GM21515 (cell line): ENCODE data around the gene STAB1.

Experiments
- ATAC-seq: cut with Tn5 transposase; IDR thresholded peaks from one replicate; pipeline ENCODE4 v1.9.1; 2021; ENCODE audit not compliant: unreplicated experiment

STAB1 gene

DNA sequence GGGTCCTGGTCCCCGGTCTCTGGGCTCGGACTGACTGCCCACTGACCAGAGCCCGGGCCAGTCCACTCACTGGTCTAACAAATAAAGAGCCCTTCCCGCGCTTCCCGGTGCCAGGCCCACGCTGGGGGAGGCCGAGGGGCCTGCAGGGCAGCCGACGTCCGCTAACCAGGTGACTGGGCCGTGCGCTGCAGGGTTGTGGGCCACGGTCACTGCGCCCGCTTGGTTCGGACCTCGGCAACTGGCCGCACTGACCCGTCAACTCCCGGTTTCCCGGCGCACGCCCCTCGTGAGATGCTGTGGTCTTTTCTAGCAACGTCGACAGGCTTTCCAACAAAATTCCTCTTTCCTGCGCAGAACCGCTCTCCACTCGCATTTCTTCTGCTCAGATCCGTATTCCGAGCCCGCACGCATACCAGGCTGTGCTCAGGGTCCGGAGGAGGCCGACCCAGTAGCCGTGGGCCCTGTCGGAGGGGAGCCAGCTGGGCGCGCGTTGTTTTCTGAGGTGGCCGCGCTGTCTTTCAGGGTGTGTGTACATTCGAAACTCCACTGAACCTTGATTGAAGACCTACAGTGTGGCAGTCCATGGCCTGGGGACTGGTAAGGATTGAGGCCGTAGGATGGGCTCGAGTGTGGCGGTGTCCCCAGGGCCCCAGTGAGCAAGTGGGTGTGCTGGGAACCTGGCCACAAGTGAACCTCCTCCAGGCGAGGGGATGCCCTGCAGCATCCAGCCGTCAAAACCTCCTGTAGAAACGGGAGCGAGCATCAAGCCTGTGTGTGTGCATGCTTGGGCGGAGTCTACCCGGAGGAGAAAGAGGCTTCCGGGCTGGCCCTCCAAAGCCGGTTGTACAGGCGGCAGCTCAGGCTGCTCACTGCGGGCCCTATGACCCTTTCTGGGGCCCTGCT lies 39.4 kb downstream of the STAB1 start:
- no peak for ATAC-seq

DNA sequence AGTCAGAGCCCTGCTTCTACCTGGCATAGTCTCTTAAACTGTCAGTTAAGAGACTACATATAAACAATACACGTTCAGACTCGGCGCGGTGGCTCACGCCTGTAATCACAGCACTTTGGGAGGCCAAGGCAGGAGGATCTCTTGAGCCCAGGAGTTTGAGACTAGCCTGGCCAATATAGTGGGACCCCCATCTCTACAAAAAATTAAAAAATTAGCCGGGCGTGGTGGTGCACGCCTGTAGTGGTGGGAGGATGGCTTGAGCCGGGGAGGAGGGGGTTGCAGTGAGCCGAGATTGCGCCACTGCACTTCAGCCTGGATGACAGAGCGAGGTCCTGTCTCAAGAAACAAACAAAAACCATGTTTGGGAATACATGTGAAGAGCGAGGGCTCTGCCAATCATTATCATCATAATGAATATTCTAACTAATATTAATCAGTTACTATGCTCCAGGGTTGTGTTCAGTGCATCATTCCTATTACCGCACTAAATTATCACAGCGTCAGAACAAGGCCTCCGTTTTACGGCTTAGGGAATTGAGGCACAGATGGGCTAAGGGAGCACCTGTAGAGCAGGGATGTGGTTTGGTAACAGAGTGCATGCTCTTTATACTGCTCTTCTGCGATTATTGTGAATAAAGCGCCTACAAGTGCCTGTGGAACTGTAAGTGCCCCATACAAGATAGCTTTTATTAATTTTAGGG lies 40.4 kb downstream of the STAB1 start:
- ATAC-seq, result no peak

DNA sequence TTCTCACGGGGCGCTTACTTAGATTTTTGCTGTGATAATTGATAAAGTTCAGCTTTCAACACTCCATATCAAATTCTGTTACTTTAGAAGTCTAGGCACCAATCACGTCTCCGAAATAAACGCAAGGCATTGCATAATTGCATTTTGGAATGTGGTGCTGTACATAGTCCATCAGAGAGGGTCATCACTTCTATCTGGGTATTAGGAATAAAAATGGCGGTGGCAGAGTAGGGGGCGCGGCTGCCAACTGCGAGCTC lies 40.9 kb downstream of the STAB1 start:
- ATAC-seq, result no peak

DNA sequence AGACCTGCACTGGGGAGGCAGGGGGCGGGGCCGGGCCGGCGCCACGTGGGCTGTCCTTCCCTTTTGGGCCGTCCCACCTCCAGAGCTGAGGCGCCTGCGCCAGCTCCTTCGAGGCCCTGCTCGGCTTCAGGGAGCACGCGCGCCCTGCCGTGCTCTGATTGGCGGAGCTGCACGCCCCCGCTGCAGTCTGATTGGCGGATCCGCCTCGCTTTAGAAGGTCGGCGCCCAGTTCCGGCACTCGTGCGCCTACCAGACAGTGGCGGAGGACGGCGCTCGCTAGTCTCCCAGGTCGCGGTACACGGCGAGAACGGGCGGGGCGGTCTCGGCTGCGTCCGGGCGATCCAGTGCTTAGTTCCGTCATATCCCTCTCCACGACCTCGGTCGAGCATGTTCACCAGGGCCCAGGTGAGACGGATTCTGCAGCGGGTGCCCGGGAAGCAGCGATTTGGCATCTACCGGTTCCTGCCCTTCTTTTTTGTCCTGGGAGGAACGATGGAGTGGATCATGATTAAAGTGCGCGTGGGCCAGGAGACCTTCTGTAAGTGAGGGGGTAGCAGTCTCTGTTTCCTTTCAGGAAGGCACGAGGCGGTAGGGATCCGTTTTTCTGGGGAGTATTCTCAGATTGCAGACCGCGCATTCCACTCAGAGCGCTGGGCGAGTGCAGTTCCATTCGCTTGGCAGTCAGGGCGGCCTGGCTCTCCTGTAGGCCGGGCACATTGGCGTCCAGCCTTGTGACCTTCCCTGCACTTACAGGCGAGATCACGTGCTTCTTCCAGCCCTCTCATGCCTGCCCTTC lies 41.4 kb downstream of the STAB1 start, which contains the start of gene UQCC5:
TSS of gene UQCC5 (plus strand) at position 237 of the 796 bp plus-strand sequence. CDS start at position 388, 151 bp downstream.
- peak; percentile 86 for ATAC-seq

DNA sequence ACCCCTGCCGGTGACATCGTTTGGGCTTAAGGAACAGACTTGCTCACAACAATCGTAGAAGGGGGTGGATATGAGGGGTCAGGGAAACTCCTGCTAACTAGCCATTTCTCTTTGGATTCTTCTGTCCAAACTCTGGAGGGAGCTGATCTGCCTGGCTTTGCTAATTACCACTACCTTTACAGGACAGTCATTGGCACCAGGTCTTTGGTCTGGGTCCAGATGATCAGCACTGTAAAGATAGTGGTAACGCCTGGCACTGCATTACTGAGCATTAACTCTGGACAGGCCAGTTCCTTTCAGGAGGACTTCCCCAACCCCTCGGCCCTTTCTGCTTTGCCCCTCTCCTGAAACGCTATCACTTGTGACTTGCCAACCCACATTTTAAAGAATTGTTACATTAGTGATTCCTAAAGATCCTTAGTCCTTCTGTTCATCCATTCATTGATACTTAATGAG lies 42.1 kb downstream of the STAB1 start:
- ATAC-seq, result no peak

DNA sequence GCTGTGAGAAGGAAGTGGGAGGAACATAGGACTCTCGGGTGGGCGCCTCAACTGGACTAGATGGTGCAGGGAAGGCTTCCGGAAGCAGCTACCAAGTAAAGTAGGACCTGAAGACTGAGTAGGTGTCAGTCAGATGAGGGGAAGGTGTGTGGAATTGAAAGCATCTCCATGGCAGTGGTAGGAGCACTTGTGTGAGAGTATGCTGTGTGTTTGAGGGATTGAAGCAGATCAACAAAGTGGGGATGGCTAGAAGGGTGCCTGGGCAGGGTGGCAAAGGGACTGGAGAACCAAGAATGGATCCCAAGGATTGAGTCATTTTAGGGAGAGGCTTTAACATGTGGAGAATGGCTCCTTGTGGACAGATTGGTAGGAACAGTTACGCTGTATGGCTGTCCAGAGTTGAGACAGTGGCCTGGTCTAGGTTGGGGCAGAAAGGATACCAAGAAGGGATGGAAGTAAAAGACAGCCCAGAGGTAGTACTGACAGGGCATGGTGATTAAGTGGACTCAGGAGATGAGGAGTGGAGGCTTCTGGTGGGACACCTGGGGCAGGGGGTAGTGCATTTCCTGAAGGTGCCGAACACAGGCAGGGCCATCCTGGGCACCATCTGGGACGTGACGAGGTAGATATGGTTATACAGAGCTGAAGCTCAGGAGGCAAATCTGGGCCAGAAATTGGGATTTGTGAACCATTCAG lies 42.7 kb downstream of the STAB1 start:
- ATAC-seq, result no peak

DNA sequence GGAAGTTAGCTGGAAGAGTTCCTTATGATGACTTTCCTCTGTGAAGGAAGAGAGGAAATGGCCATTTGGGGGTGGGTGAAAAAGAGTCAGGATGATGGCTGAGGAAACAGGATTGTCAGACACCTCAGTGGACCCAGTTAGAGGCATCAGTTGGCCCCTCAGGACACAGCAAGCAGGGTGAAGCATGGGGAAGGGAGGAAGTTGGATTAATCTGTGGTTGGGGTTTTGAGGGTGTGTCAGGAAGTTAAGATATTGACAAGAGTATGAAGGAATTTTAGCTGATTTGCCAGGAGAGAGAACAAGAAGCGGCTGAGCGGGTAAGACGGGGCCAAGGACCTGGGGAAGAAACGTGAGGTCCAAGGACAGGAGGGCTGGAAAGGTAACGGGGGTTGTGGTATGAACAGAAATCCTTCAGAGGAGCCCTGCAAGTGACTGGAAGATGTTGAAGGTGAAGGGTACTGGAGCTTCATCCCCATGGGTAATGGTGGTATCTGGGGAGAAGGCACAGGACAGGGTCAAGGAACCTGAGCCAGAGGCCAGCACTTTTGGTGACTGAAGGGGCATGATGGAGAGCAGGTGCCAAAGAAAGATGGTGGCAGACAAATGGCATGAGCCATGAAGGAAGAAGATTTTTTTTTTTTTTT lies 44.0 kb downstream of the STAB1 start:
- ATAC-seq, result no peak

DNA sequence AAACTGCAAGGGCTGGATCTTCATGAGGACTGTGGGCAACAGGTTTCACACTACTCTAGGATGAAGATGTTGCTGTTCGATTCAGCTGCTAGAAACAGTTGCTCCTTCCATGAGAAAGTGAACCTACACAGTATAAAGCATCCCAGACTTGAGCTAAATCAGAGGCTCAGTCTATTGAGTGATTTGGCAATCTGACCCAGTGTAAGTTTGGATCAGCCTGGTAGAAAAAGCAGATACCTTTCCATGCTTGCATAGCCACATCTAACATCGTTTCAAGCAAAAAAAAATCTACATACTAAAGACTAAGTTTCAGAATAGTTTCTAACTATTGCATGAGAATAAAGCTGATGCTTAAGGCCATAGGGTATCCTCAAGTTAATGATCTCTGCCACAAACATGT lies 45.9 kb downstream of the STAB1 start:
- ATAC-seq, result no peak

DNA sequence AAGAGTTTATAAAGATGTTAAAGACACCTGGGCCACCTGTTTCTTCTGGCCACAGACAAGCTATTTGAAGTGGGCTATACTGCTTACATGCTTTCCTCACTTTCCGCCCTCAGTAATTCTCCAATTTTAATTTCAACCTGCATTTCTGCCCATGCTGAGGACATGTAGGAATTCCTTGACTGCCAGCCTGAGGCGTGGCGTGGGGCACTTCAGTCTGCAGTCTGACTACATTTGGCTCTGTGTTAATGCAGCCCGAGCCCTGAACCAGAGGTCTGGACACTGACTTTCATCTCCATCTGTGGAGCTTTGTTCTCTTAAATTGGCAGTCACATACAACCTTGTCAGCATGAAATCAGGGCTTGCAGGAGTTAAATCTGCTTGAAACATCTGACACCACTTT lies 49.8 kb downstream of the STAB1 start:
- ATAC-seq, result no peak

DNA sequence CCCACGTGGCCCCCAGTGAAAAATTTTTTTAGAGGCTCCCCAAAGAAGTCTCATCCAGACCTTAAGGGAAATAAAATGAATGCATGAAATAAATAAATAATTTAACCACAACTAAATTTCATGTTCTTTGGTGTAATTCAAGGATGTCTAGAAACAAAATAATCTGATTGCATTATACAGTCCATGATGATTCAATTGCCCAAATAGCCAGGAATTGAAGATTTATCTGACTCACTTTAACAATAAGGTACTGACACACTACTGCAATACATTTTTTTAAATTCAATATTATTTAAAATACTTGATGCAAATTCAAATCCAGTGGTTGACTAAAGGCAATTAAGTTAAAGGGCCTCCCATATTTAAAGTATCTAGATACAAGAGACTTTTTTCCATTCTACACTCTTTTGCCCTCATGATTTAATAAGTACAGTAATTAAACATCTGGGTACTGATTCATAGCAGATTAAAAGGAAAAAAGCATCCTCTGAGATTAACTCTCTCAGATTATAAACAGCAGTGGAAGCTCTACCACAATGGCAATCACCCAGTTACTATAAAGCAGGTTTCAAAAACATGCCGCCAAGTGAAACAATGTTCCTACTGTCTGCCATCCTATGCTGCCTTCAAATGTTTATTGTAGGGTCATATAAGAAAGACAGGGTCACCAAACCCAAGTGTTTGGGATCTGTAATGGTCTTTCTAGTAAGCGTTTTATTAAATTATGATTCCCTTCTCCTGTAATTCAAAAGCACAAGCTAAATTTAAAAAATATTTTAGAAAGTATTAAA lies 51.2 kb downstream of the STAB1 start:
- no peak for ATAC-seq

DNA sequence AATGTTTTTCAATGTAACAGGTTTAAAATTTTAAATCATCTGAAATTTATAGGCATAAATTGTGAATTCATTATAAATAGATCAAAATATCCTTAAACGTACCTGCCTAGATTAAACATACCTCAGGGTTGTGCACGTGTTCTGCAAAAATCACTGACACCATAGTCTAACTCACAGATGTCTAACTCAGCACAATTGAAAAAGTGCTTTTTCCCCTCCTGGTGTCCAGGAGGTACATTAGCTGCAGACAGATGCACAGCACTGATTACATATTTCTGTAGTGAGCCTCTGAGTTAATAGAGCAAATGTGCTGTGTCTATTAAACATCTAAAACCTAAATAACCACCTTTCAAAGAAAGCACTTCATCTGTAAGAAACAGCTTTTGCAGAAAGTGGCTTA lies 52.0 kb downstream of the STAB1 start:
- no peak for ATAC-seq

DNA sequence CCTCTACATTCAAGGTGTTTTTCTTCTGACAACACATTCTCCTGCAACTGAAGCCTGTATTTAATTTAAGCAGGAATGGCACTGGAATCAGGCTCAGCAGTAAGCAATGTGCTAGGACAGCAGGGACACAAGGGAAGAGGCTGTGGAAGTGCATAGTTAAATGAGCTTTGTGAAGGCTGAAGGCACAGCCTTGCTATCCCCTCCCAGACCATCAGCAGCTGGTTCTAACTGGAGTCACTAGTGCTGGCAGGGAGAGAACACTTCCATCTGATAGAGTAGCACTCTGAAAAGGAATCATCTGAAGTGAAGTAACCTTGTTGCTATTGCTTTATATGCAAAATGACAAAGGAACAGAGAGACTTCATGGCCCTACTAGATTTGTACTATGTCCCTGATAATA lies 56.0 kb downstream of the STAB1 start:
- ATAC-seq, result no peak

DNA sequence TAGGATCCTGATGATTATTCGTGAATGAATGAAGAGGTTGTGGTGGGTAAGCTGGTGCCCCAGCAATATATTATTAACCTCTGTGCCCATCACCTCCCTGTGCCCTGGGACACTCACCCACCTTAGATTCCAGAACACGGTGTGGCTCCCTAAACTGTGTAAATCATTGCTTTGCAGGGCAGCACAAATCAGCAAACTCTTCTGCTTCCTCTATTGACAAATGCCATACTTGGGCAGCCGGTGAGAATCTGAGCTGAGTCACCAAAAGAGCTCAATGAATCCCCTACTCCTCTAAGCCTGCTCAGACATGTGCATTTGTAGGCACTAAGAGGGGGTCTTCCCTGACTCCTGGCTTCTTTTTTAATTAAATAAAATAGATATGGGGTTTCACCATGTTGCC lies 57.0 kb downstream of the STAB1 start:
- ATAC-seq, result no peak

DNA sequence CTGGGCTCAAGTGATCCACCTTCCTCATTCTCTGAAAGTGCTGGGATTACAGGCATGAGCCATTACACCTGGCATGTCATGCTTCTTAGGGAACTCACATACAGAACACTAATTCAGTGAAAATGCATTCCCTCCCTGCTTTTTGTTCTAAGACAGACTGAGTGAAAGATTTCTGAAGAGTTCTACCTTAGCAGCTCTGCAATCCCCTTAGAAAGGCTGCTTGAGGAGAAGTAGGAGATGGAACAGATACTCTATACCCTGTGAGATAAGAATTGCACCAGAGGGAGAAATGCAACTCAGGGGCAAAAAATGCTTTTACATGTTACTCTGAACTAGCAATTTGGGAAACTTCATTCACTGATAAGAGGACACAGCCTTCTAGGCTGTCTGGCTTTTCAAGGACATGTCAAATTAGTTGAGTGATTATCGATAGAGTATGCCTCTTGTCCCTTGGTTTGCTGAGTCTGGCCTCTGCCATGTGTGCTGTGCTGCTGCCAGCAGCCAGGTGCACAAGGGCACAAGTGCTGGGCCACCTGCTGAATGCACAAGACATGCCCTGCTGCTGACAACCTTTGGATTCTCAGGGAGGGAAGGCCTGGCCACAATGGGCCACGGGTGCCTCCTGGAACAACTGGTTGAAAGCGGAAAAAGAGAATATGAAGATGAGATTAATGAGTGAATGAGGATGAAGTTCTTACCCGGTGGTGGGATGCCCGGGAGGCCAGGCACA lies 59.1 kb downstream of the STAB1 start:
- no peak for ATAC-seq

DNA sequence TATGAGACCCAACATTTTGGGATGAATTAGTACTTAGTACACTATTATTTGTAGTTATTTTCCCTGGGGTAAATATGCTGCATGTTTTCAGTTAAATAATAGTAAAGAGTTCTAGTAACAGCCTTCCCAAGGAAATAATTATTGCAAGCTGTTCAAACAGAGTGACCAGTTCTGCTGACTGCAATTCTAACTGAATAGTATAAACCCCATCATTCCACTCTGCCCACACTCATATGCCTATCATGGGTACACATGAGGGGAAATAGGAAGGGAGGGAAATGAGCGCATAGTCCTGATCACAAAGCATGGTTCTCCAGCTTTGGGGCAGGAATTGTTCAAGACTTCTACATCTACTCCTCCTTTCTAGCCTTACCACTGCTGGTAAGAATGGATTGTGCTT lies 59.9 kb downstream of the STAB1 start:
- no peak for ATAC-seq

DNA sequence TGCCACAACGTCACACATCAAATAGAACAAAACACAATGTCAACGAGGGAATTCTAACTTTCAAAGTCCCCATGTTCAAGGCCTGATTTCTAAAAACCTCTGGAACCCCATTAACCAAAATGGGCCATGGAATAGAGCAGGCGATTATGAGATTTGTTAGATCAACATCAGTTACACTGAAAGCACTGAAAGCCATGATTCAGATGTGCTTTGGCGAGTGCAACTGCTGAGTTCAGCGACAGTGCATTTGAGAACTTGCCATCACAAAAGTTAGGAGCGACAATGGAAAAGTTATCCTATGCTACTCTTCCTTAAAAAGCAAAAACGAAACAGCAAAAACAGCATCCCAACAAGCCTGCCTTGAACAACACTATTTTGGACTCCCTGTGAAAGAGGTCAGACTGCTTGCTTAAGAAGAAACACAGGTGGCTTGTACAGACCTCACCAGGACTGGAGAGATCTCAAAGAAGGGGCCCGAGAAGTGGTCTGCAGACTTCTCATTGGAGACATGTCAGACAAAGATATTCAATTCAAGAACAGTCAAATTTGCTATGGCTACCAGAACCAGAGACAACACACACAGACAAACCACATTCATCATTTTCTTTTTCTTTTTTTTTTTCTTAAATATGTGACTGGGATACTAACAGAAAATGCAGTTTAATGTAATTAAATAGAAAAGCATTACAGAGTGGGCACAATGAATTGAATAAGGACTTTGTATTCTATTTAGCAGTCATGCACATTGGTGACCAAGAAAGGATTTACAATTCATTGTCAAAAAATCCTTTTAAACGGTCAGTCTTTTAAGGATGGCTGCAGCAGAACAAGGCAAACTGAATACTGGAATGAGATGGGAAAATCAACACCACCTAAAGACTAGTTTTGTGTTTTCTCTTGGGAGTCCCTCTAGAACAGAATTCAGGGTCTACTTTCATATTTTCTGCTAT lies 62.1 kb downstream of the STAB1 start:
- no peak for ATAC-seq

DNA sequence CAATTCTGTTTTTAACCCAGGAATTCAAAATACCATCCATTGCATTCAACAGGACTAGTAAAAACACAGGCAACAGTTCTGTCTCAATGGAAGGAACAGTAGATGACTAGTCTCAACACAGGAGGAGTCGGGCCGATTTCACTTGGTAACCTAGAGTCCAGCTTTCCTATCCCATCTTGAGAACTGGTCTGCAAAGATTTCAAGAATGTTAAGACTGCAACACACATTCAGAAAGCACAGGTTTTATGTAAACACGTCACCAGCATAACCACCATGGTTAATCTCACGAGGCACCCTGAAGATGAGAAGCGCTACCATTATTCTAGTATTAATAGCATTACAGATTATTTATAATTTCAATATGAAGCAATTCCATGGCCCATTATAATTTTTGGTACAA lies 63.3 kb downstream of the STAB1 start:
- ATAC-seq, result no peak
